Endothelial cell of umbilical vein (primary cell): Measurements from ENCODE around the gene CEP83. TPM values are rescaled to one million over a fixed set of nuclear protein-coding genes. Genes with fewer than 3 reads are reported as not detected.

Experiments used
- BruUV-seq: library from RNA; stranded (reverse); fragments of 400-500 nt; replicated peaks from 2 replicates; lab custom pipeline; 2021; lab: Mats Ljungman, UMichigan
- CTCF ChIA-PET: fragments of 300-600, 350-600 bp; sonication (Branson Sonifier 250); formaldehyde crosslinking; loops from one replicate; lab custom pipeline; 2021; ENCODE audit warnings: antibody characterized with exemption, inconsistent platforms; lab: Charles Lee
- POLR2A ChIA-PET: fragments of 300-600, 350-600 bp; sonication (Branson Sonifier 250); formaldehyde crosslinking; loops from one replicate; lab custom pipeline; 2021; ENCODE audit warnings: antibody characterized with exemption, inconsistent platforms; lab: Charles Lee
- DNase-seq: peaks from one replicate; pipeline ENCODE4 v3.0.0-alpha.2; 2011; ENCODE audit warnings: low read depth, low spot score
- FAIRE-seq: peaks from 2 replicates; lab custom pipeline; 2011; peaks lifted over from hg19 to GRCh38; lab: Jason Lieb, UNC
- H2AFZ ChIP-seq: 2 replicates; pipeline ENCODE4 v1.6.0; 2012; ENCODE audit warnings: low read depth, low read length, control low read depth, inconsistent platforms
- H3K27ac ChIP-seq: 2 replicates; pipeline ENCODE4 v1.5.1; 2011; ENCODE audit warnings: low read depth, mild to moderate bottlenecking, control low read depth, low read length, moderate library complexity; ENCODE audit not compliant: insufficient read depth
- H3K27me3 ChIP-seq, 2 experiments: 2 replicates each; pipeline versions ENCODE4 v1.6.0 to v1.6.1; 2011; ENCODE audit warnings: low read length in 2 of 2, mixed read lengths in 1 of 2; ENCODE audit not compliant: control insufficient read depth in 2 of 2, insufficient read depth in 2 of 2
- H3K36me3 ChIP-seq, 2 experiments: 2 replicates in 1 of 2; 3 replicates in 1 of 2; pipeline ENCODE4 v1.5.1; 2011; ENCODE audit warnings: low read length in 2 of 2, mild to moderate bottlenecking in 1 of 2, moderate library complexity in 1 of 2; ENCODE audit not compliant: control insufficient read depth in 2 of 2, insufficient read depth in 2 of 2; ENCODE audit errors: extremely low read depth in 1 of 2
- H3K4me1 ChIP-seq: 3 replicates; pipeline ENCODE4 v1.5.1; 2011; ENCODE audit warnings: mild to moderate bottlenecking, low read length; ENCODE audit not compliant: control insufficient read depth, insufficient read depth; ENCODE audit errors: extremely low read depth
- H3K4me2 ChIP-seq: 2 replicates; pipeline ENCODE4 v1.6.1; 2011; ENCODE audit warnings: low read length, control low read depth, mixed read lengths; ENCODE audit not compliant: insufficient read depth
- H3K4me3 ChIP-seq, 3 experiments: fragments of 200-600 bp in 1 of 3; sonication (generic), shearing (Covaris generic) in 1 of 3; replicated peaks in 1 of 3; 2 replicates each; pipeline ENCODE4 v1.5.1; 2011 to 2016; ENCODE audit warnings: control low read depth in 3 of 3, low read length in 3 of 3, mild to moderate bottlenecking in 2 of 3, inconsistent platforms in 1 of 3, low read depth in 1 of 3, moderate library complexity in 1 of 3; ENCODE audit not compliant: insufficient read depth in 1 of 3
- H3K79me2 ChIP-seq: 2 replicates; pipeline ENCODE4 v1.6.0; 2012; ENCODE audit warnings: low read length, inconsistent platforms; ENCODE audit not compliant: control insufficient read depth, insufficient read depth
- H3K9ac ChIP-seq: replicated peaks from 2 replicates; pipeline ENCODE3; 2011; ENCODE audit warnings: low read length, control low read depth; ENCODE audit not compliant: insufficient read depth; ENCODE audit errors: extremely low read depth
- H3K9me1 ChIP-seq: replicated peaks from 3 replicates; pipeline ENCODE4 v1.6.0; 2011; ENCODE audit warnings: mild to moderate bottlenecking, low read length; ENCODE audit not compliant: control insufficient read depth, insufficient read depth; ENCODE audit errors: extremely low read depth
- H3K9me3 ChIP-seq: replicated peaks from 2 replicates; pipeline ENCODE4 v1.5.1; 2012; ENCODE audit warnings: low read length, inconsistent platforms; ENCODE audit not compliant: control insufficient read depth, insufficient read depth
- H4K20me1 ChIP-seq: replicated peaks from 2 replicates; pipeline ENCODE3; 2011; ENCODE audit warnings: mild to moderate bottlenecking, low read length; ENCODE audit not compliant: control insufficient read depth, insufficient read depth; ENCODE audit errors: extremely low read depth
- EZH2 ChIP-seq: IDR thresholded peaks from 2 replicates; pipeline ENCODE4 v1.6.1; 2012; ENCODE audit warnings: borderline replicate concordance, low read depth, mild to moderate bottlenecking, moderate library complexity, low read length, inconsistent platforms; ENCODE audit not compliant: severe bottlenecking
- GATA2 ChIP-seq: IDR thresholded peaks from 2 replicates; pipeline ENCODE4 v1.7.0; 2011; ENCODE audit warnings: low read depth, mild to moderate bottlenecking, moderate library complexity, mixed read lengths, low read length; ENCODE audit not compliant: insufficient read length, insufficient read depth
- MAX ChIP-seq: IDR thresholded peaks from 2 replicates; pipeline ENCODE4 v1.6.1; 2011; ENCODE audit not compliant: insufficient read depth, insufficient read length
- MYC ChIP-seq: IDR thresholded peaks from one replicate; pipeline ENCODE4 v1.6.1; 2011; ENCODE audit warnings: mild to moderate bottlenecking, low read depth, low read length
- POLR2A ChIP-seq: IDR thresholded peaks from 2 replicates; pipeline ENCODE4 v1.6.1; 2012; ENCODE audit warnings: low read depth, mild to moderate bottlenecking, control low read depth, low read length
- POLR2AphosphoS5 ChIP-seq: IDR thresholded peaks from 2 replicates; pipeline ENCODE4 v1.6.1; 2012; ENCODE audit warnings: low read depth, mild to moderate bottlenecking, control low read depth, low read length, moderate library complexity; ENCODE audit not compliant: insufficient read depth
- dilution Hi-C: fragments of 300-500 bp; cut with MboI; formaldehyde crosslinking; loops from one replicate; pipeline ENCODE4 v1.15.0; 2019; ENCODE audit warnings: low sequenced_read_pairs; ENCODE audit not compliant: extremely low pct_ligation_motif_present
- intact Hi-C: fragments of 100-400 bp; cut with micrococcal nuclease; formaldehyde crosslinking; loops from one replicate; pipeline ENCODE4 v1.10.0; 2022
- polyA plus RNA-seq, 4 experiments: library from polyadenylated mRNA; depleted of rRNA in 3 of 4; stranded (reverse) in 3 of 4; unstranded in 1 of 4; fragments of >200 nt; gene quantifications; 2 replicates each; pipeline versions ENCODE4 v1.2.1 to v1.2.3, GENCODE V29; 2011 to 2012; ENCODE audit warnings: missing spikeins in 1 of 4
- total RNA-seq: library from RNA; stranded (reverse); gene quantifications from 2 replicates; pipeline ENCODE4 v1.2.3, GENCODE V29; 2021
- TF ChIP-seq, protein P1 (sequence below), 2 donors: IDR thresholded peaks; 1 replicate in 1 of 2; 2 replicates in 1 of 2; pipeline ENCODE4 v1.5.1; 2011; ENCODE audit warnings: low read length in 2 of 2, mild to moderate bottlenecking in 2 of 2, moderate library complexity in 2 of 2, control low read depth in 1 of 2, inconsistent platforms in 1 of 2, low read depth in 1 of 2; ENCODE audit not compliant: insufficient read depth in 1 of 2; ENCODE audit errors: extremely low read depth in 1 of 2

Gene CEP83
- total and polyA plus RNA-seq, 2 donors (not counting 3 experiments of a cell fraction or from before 2014, with no cell fraction given): 2.9 to 15.3 TPM

- BruUV-seq: no TSS peak
- Histone ChIP-seq H3K4me1 (no peaks in the 10 kb centered on the region), H3K36me3 (no peaks in the 10 kb centered on the region), H3K9me3 (no peaks in the 10 kb centered on the region), H3K4me3 (no peak overlapping the region), H3K79me2 (peaks cover 12% of the 10 kb centered on the region), H3K27me3 (no peaks in the 10 kb centered on the region), H3K9ac (no peak overlapping the region), H3K27ac (no peak overlapping the region), H3K9me1 (no peaks in the 10 kb centered on the region), H3K4me2 (no peak overlapping the region), H2AFZ (no peak overlapping the region), H4K20me1 (no peaks in the 10 kb centered on the region)
- intact Hi-C loops: loop anchor here (1.0 to 5.0 kb wide), 2 partner anchors 287 to 300 kb away; partner anchors contain the start of gene PLXNC1
- CTCF ChIA-PET: interaction anchor here (0.9 to 2.9 kb wide), 11 partner anchors 12 to 332 kb away, joined by 3 to 22 read pairs (median 3); no protein-coding TSS in a partner anchor
- FAIRE-seq: no peak
- dilution Hi-C loops: no loop called here
- POLR2A ChIA-PET: no interaction called here
- peak; percentile 16 for DNase-seq
- TF ChIP-seq, protein P1, sequence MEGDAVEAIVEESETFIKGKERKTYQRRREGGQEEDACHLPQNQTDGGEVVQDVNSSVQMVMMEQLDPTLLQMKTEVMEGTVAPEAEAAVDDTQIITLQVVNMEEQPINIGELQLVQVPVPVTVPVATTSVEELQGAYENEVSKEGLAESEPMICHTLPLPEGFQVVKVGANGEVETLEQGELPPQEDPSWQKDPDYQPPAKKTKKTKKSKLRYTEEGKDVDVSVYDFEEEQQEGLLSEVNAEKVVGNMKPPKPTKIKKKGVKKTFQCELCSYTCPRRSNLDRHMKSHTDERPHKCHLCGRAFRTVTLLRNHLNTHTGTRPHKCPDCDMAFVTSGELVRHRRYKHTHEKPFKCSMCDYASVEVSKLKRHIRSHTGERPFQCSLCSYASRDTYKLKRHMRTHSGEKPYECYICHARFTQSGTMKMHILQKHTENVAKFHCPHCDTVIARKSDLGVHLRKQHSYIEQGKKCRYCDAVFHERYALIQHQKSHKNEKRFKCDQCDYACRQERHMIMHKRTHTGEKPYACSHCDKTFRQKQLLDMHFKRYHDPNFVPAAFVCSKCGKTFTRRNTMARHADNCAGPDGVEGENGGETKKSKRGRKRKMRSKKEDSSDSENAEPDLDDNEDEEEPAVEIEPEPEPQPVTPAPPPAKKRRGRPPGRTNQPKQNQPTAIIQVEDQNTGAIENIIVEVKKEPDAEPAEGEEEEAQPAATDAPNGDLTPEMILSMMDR (IDR thresholded peaks at IDR 0.05; ENCODE audit: extremely low read depth in 1 of 2, insufficient read depth in 1 of 2, low read depth in 1 of 2, low read length in 2 of 2): no peak
- no peak for TF ChIP-seq POLR2A
These were observed 25.5 kb downstream of the CEP83 start for GRCh38 chr12:94434171-94434570.

DNA sequence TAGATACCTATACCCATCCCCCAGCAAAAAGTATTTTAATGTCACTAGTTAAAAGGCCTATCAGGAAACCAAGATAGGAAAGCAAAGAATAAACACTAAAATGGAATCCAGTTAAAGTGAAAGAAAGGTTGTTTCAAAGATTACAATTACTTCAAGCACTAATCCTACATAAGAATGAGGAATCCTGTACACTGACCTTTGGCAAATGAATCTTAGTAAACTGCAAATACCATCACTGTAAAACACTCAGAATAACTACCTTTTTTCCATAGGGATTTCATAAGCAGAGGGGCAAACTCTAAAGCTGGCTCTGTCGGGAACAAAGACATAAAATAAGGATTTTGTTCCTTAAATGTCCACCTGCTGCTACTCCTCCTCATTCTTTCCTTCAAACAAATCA, 25.9 kb downstream of the CEP83 start:
- Histone ChIP-seq H2AFZ (no peak overlapping the region), H3K9me1 (no peaks in the 10 kb centered on the region), H4K20me1 (no peaks in the 10 kb centered on the region), H3K9me3 (no peaks in the 10 kb centered on the region), H3K4me2 (no peak overlapping the region), H3K9ac (no peak overlapping the region), H3K4me1 (no peaks in the 10 kb centered on the region), H3K27ac (no peak overlapping the region), H3K27me3 (no peaks in the 10 kb centered on the region), H3K36me3 (no peaks in the 10 kb centered on the region), H3K79me2 (peaks cover 11% of the 10 kb centered on the region), H3K4me3 (no peak overlapping the region)
- BruUV-seq: no TSS peak
- DNase-seq: no peak
- FAIRE-seq: no peak
- POLR2A ChIA-PET: no interaction called here
- CTCF ChIA-PET: interaction anchor here (1.2 to 2.9 kb wide), 9 partner anchors 21 to 332 kb away, joined by 3 to 22 read pairs (median 5); no protein-coding TSS in a partner anchor
- intact Hi-C loops (loop anchor here (1.0 to 5.0 kb wide), 2 partner anchors 286 to 299 kb away; partner anchors contain the start of gene PLXNC1), dilution Hi-C loops (no loop called here)
- TF ChIP-seq, protein P1 (IDR thresholded peaks at IDR 0.05; ENCODE audit: extremely low read depth in 1 of 2, insufficient read depth in 1 of 2, low read depth in 1 of 2, low read length in 2 of 2): no peak
- TF ChIP-seq MAX: no peak
- TF ChIP-seq EZH2: no peak
- no peak for TF ChIP-seq MYC
- TF ChIP-seq POLR2AphosphoS5: no peak
- no peak for TF ChIP-seq GATA2
